ENCODE measurements around the gene ZCCHC18. TPM values are rescaled to one million over a fixed set of nuclear protein-coding genes. Genes with fewer than 3 reads are reported as not detected.

The ZCCHC18 gene
- total RNA-seq, 4 donors from 2014 or later = 1.5 to 12.3 (median 3.7) TPM

- Histone ChIP-seq H3K27ac (replicated peaks in 1 of 4) (no peak overlapping the region), H3K27me3 (no peaks in the 10 kb centered on the region), H3K36me3 (no peaks in the 10 kb centered on the region), H3K4me1 (peaks cover 0 to 11% (median 4%) of the 10 kb centered on the region in 4 donors), H3K9me3 (no peaks in the 10 kb centered on the region), H3K4me3 (no peak overlapping the region)
- no peak for DNase-seq (ENCODE audit: extremely low spot score)
- intact Hi-C loops (cut with DNase I) = no loop called here
- TF ChIP-seq CTCF (IDR thresholded peaks at IDR 0.05) (no peak), POLR2AphosphoS5 (IDR thresholded peaks at IDR 0.05) (no peak), EP300 (IDR thresholded peaks at IDR 0.05) (no peak), POLR2A (IDR thresholded peaks at IDR 0.05; ENCODE audit: low read depth) (no peak)
Measured at GRCh38 chrX:104117759-104118158, 5.4 kb downstream of the ZCCHC18 start.

GRCh38 chrX:104118765-104119164, 6.4 kb downstream of the ZCCHC18 start:
- DNase-seq (ENCODE audit: extremely low spot score) = no peak
- TF ChIP-seq POLR2A (IDR thresholded peaks at IDR 0.05; ENCODE audit: low read depth) (no peak), EP300 (IDR thresholded peaks at IDR 0.05) (no peak), POLR2AphosphoS5 (IDR thresholded peaks at IDR 0.05) (no peak), CTCF (IDR thresholded peaks at IDR 0.05) (no peak)
- Histone ChIP-seq H3K27ac (replicated peaks in 1 of 4) (no peak overlapping the region), H3K4me3 (no peak overlapping the region), H3K4me1 (peaks cover 0 to 2% (median 1%) of the 10 kb centered on the region in 4 donors), H3K9me3 (no peaks in the 10 kb centered on the region), H3K36me3 (no peaks in the 10 kb centered on the region), H3K27me3 (no peaks in the 10 kb centered on the region)
- intact Hi-C loops (cut with DNase I) = no loop called here
- WGBS = 43% methylated on average over 1 of the region's 1 CpG

GRCh38 chrX:104122829-104123228, 10.5 kb downstream of the ZCCHC18 start:
- H3K9me3 ChIP-seq = no peaks in the 10 kb centered on the region
- H3K4me1 ChIP-seq = no peaks in the 10 kb centered on the region
- H3K36me3 ChIP-seq = peaks cover 0 to 7% (median 2%) of the 10 kb centered on the region in 4 donors
- H3K4me3 ChIP-seq = no peak overlapping the region
- WGBS = 77% methylated on average over 5 of the region's 5 CpGs
- no peaks in the 10 kb centered on the region for H3K27me3 ChIP-seq
- no peak overlapping the region for H3K27ac ChIP-seq (replicated peaks in 1 of 4)
- TF ChIP-seq POLR2AphosphoS5 (IDR thresholded peaks at IDR 0.05) (no peak), POLR2A (IDR thresholded peaks at IDR 0.05; ENCODE audit: low read depth) (no peak), EP300 (IDR thresholded peaks at IDR 0.05) (no peak), CTCF (IDR thresholded peaks at IDR 0.05) (no peak)
- intact Hi-C loops (cut with DNase I) = no loop called here
- DNase-seq (ENCODE audit: extremely low spot score) = no peak

GRCh38 chrX:104126856-104127255, 14.5 kb downstream of the ZCCHC18 start:
- intact Hi-C loops (cut with DNase I) = no loop called here
- no peaks in the 10 kb centered on the region for H3K4me1 ChIP-seq
- DNase-seq (ENCODE audit: extremely low spot score) = no peak
- TF ChIP-seq POLR2AphosphoS5 (IDR thresholded peaks at IDR 0.05) = no peak
- no peak for TF ChIP-seq CTCF (IDR thresholded peaks at IDR 0.05)
- TF ChIP-seq POLR2A (IDR thresholded peaks at IDR 0.05; ENCODE audit: low read depth) = no peak
- TF ChIP-seq EP300 (IDR thresholded peaks at IDR 0.05) = no peak
- H3K4me3 ChIP-seq = no peak overlapping the region
- WGBS = 57% methylated on average over 2 of the region's 2 CpGs
- H3K9me3 ChIP-seq = no peaks in the 10 kb centered on the region
- H3K36me3 ChIP-seq = peaks cover 0 to 22% (median 4%) of the 10 kb centered on the region in 4 donors
- H3K27me3 ChIP-seq = no peaks in the 10 kb centered on the region
- no peak overlapping the region for H3K27ac ChIP-seq (replicated peaks in 1 of 4)

- peaks cover 0 to 15% (median 4%) of the 10 kb centered on the region in 4 donors for H3K36me3 ChIP-seq
Measured at GRCh38 chrX:104130808-104131207, 18.5 kb downstream of the ZCCHC18 start.

More at GRCh38 chrX:104130808-104131207, 18.5 kb downstream of the ZCCHC18 start:
- no peak overlapping the region for H3K27ac ChIP-seq (replicated peaks in 1 of 4)
- no peaks in the 10 kb centered on the region for H3K9me3 ChIP-seq
- TF ChIP-seq POLR2A (IDR thresholded peaks at IDR 0.05; ENCODE audit: low read depth) (no peak), POLR2AphosphoS5 (IDR thresholded peaks at IDR 0.05) (no peak), CTCF (IDR thresholded peaks at IDR 0.05) (no peak), EP300 (IDR thresholded peaks at IDR 0.05) (no peak)
- peaks cover 0 to 23% (median 8%) of the 10 kb centered on the region in 4 donors for H3K4me1 ChIP-seq
- no peak for DNase-seq (ENCODE audit: extremely low spot score)
- H3K27me3 ChIP-seq = no peaks in the 10 kb centered on the region
- H3K4me3 ChIP-seq = no peak overlapping the region
- 80% methylated on average over 6 of the region's 6 CpGs for WGBS
- intact Hi-C loops (cut with DNase I) = no loop called here

All from esophagus muscularis mucosa (tissue), 4 donors.